NCI-H2171 treated with DMSO at 0.1 percent for 48 hours (cell line): ENCODE data around the gene VAV3.
A peak's percentile ranks its signal among the peaks of the same experiment; 100 is the strongest.
"Not testable (repeated sequence)": the region's sequence is repeated elsewhere in the genome, so short reads cannot be mapped to it uniquely, and the experiment has no call there.

ENCODE experiments used
- DNase-seq: peaks from one replicate; lab custom pipeline; 2025; lab: John Stamatoyannopoulos, UW

The VAV3 gene

DNA sequence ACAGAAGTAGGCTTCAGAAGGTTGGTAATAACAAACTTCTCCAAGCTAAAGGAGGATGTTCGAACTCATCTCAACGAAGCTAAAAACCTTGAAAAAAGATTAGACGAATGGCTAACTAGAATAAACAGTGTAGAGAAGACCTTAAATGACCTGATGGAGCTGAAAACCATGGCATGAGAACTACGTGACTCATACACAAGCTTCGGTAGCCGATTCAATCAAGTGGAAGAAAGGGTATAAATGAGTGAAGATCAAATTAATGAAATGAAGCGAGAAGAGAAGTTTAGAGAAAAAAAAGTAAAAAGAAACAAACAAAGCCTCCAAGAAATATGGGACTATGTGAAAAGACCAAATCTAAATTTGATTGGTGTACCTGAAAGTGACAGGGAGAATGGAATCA, 231.6 kb downstream of the VAV3 start:
- DNase-seq = not testable (repeated sequence)

GRCh38 chr1:107727866-107728265, 237.1 kb downstream of the VAV3 start:
- DNase-seq = peak; percentile 17

DNA sequence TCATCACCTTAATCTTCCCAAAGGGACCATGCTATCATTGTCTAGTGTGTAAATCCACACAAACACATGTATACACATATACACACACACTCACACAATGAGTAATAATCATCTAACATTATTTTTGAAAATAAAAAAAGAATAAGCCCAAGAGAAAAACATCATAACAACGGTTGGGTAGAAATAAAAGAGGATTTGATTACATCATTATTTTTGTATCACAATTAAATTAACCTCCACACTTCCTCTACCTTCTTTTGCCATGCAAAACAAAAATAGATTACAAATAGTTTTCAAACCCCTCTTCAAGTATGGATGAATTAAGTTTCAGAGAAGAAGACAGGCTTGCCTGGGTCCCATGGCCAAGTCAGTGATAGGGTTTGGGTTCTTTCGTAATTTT, 238.1 kb downstream of the VAV3 start:
- DNase-seq = no peak

DNA sequence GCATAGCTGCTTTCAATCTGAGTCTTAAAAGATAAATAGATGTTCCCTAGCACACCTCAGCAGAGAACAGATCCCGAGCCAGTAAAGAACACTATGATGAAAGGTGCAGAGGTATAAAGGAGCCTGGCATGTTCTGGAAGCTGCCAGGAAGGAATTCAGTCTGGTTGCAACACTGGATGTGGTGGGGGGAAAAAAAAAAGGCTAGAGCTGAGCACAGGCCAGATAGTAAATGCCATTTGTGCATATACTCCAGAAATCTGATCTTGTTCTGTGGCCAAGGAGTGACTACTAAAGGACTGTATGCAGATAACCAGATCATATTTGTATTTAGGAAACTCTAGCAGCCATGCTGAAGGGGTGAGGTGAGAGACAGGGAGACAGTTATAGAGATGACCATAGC, 240.3 kb downstream of the VAV3 start:
- no peak for DNase-seq

DNA sequence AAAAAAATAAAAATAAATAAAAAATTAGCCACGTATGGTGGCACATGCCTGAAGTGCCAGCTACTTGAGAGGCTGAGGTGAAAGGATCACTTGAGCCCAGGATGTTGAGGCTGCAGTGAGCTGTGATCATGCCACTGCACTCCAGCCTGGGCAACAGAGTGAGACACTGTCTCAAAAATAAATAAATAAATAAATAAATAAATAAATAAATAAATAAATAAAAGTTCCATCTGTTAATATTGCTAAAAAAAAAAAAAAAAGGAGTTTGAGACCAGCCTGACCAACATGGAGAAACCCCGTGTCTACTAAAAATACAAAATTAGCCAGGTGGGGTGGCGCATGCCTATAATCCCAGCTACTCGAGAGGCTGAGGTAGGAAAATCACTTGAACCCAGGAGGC, 244.8 kb downstream of the VAV3 start:
- DNase-seq = not testable (repeated sequence)

DNA sequence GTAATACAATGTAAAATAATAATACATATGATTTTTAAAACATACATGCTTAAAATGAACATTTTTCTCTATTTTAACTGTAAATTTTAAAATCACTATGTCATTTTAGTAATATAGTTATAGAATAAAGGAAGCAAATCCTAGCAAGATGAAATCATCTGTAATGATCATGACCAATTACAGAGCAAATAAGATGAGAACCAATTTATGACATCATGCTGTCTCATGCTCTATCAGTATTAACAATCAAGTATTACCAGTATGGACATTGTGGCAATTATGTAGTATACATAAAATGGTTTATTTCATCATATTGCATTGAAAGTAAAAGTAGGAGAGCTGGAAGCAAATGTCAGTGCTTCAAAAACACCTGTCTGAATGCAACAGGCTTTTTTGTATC, 255.0 kb downstream of the VAV3 start:
- DNase-seq = no peak

GRCh38 chr1:107707111-107707510, 257.9 kb downstream of the VAV3 start:
- peak; percentile 56 for DNase-seq

DNA sequence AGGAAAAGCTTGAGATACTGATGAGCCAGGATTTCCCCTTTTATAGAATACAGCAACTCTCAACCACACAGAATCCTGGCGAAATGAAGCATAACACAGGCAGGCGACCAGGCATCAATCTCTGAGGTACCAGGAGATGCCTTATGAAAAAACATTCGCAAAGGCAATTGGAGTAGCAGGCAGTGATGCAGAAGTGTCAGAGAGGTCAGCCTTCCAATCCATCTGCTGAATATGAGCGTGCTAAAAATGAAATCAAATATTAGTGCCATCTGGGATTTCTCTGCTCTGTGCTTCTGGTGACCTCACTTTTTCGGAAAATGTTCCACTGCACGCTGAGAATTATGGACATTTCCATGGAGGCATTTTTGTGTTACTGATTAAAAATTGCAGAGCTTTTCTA, 258.8 kb downstream of the VAV3 start:
- peak; percentile 98 for DNase-seq

DNA sequence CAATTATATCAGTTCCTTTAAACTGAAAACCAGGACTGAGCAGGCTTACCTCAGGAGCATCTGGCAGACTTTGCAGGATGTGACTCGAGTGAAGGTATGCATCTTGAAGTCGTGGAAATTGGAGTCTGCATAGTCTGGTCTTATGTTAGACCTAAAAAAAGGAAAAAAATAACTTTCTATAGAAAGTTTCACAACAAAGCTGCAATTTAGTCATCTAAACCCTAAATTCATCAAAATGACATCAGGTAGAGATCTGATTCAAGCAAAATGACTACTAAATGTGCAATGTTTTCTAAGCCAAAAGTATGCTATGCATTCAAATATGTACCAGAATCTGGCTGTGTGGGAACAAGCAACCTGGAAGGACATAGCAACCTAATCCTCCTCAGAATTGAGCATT, 260.1 kb downstream of the VAV3 start:
- peak; percentile 22 for DNase-seq

GRCh38 chr1:107702946-107703571, 261.9 kb downstream of the VAV3 start:
- no peak for DNase-seq

GRCh38 chr1:107700651-107701050, 264.3 kb downstream of the VAV3 start:
- DNase-seq = not testable (repeated sequence)

GRCh38 chr1:107698161-107698560, 266.8 kb downstream of the VAV3 start:
- DNase-seq = no peak

DNA sequence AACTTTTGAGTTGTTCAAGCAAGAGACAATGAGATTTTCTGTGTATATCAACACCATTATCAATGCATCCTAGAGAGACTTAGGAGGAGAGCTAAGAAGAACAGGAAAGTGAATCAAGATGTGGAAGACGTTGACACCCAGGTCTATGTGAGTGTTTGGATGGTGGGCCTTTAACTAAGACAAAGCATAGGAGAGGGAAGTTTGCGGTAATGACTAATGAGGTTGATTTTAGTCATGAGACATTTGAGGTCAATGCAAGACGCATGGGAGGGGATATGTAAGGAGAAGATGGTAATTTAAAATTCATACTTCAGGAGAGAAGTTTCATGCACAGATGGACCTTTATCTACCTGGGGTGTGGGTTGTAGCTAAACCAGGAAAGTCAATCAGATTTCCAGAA, 269.6 kb downstream of the VAV3 start:
- DNase-seq = no peak

- peak; percentile 62 for DNase-seq
Measured at GRCh38 chr1:107692580-107693345, 272.2 kb downstream of the VAV3 start.

GRCh38 chr1:107691540-107691939, 273.4 kb downstream of the VAV3 start:
- DNase-seq = no peak

DNA sequence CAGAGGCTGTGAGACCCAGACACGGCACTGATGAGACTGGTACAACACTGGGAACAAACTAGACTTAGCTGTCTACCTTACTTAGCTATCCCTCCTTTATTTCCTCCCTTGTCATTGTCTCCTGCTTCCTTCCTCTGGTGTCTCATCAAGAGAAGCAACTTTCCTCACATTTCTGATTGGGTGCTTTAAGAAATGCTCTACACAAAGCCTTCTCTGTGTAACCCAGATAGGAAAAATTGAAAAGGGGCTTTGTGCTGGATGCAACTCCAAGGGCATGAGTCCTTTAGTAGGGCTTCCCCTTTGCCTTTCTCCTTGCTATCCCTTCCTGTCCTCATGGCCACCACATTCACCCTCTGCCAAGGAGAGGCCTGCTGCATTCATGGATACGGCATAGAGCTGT, 274.5 kb downstream of the VAV3 start:
- DNase-seq = no peak

- DNase-seq = no peak
Measured at GRCh38 chr1:107689733-107690132, 275.2 kb downstream of the VAV3 start.

DNA sequence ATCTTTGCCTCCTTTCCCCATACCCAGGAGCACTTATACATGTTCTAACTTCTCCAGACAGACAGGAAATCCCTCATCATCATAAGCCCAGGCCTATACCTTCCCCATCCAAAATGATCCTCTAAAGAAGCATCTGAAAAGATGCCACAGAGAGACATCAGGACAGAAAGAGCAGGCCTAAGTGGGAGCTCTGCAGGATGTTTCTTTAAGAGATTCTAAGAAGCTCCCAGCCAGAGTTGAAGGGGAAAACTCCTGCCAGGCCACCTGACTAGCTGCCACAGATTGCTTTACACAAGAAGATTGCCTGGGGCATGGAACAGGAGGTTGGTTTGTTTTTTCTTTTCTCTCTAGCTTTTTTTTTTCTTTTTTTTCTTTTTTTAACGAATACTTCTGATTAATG, 275.8 kb downstream of the VAV3 start:
- no peak for DNase-seq

- DNase-seq = no peak
Measured at GRCh38 chr1:107687849-107688753, 276.9 kb downstream of the VAV3 start.

DNA sequence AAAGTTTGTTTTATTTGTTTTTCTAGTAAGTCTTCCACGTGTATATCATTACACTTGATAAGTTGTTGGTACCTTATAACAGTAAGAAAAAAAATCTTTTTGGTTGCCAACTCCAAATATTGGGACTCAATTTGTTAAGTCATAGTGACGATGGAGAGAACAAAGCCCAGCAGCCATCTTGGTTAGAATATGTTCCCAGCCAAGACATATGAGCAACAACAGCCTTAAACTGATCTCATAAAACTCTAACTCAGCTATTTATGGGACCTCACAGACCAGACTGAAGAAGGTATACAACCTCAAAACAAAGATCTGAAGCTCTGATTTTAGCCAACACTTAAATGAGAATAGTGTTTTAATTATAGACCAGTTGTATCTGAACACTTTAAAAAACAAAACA, 281.3 kb downstream of the VAV3 start:
- DNase-seq = no peak

GRCh38 chr1:107683191-107683657, 281.8 kb downstream of the VAV3 start:
- DNase-seq = no peak

DNA sequence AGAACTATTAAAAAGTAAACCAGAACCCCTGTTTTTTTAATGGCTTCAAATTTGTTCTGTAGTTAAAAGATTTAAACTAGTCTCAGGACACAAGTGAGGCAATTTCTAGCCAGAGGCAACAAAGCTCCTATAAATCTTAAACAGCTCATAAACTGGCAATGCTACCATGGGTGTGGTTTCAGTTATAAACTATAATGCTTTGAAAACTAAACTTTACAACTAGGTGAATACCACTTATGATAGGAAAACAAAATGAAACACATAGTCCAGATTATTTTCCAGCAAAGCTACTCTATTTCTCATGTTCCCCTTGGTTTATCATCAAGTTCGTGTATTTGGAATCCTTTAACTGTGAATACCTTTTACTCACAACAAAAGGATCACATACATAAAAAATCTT, 282.5 kb downstream of the VAV3 start:
- no peak for DNase-seq
